ENCODE measurements around the gene SOX6. TPM values are rescaled to one million over a fixed set of nuclear protein-coding genes. Genes with fewer than 3 reads are reported as not detected.
"Not testable (repeated sequence)": the region's sequence is repeated elsewhere in the genome, so short reads cannot be mapped to it uniquely, and the experiment has no call there.

Gene SOX6
- polyA plus RNA-seq, 1 donor, result 22.8 TPM

- no peak for DNase-seq (ENCODE audit: low read depth)
These were observed 206.9 kb downstream of the SOX6 start for GRCh38 chr11:16149476-16149875.

DNA sequence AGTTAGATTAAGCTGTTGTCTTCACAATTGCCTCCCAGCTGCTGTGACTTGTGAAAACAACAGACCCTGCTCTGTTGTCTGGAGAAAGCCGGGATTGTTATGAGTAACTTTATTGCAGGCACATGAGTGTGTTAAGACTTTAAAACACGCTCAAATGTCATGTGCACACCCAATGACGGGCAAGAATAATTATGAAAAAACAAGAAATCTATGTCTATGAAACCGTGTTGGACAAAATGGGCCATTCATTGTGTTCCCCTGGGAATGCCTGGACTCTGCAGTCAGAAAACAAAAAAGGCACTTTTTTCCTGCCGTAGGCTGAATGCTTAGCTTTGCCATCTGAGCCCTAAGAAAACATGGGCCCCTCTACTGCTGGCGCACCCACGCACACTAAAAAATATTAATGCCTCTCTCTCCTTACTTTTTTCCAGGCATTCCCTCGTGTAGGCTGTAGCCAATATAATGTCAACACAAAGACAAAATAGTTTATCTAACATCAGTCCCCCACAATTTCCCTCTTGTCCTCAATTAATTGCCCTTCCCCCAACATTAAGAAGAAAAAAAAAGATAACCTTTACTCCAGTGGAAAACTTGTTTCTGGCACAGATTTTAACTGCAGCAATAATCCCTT is 207.9 kb downstream of the SOX6 start:
- DNase-seq (ENCODE audit: low read depth), result no peak

DNA sequence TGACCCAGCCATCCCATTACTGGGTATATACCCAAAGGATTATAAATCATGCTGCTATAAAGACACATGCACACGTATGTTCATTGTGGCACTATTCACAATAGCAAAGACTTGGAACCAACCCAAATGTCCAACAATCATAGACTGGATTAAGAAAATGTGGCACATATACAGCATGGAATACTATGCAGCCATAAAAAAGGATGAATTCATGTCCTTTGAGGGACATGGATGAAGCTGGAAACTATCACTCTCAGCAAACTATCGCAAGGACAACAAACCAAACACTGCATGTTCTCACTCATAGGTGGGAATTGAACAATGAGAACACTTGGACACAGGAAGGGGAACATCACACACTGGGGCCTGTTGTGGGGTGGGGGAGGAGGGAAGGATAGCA is 209.4 kb downstream of the SOX6 start:
- DNase-seq (ENCODE audit: low read depth), result not testable (repeated sequence)

GRCh38 chr11:16141614-16142013 is 214.7 kb downstream of the SOX6 start:
- not testable (repeated sequence) for DNase-seq (ENCODE audit: low read depth)

DNA sequence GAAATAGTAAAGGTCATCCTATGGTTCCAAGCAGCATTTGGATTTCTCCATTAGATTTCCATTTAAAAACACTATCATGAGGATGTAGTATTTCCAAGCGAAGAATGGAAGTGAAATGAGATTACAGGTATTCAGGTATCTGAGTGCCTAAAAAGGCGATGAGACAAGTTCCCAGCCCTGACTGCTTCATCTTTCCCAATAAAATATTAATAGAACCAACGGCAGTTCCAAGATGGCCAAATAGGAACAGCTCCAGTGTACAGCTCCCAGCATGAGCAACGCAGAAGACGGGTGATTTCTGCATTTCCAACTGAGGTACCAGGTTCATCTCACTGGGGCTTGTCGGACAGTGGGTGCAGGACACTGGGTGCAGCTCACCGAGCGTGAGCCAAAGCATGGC is 215.2 kb downstream of the SOX6 start:
- not testable (repeated sequence) for DNase-seq (ENCODE audit: low read depth)

- DNase-seq (ENCODE audit: low read depth), result no peak
These were observed 219.5 kb downstream of the SOX6 start for GRCh38 chr11:16136792-16137390.

- DNase-seq (ENCODE audit: low read depth), result no peak
These were observed 222.5 kb downstream of the SOX6 start for GRCh38 chr11:16133867-16134266.

- no peak for DNase-seq (ENCODE audit: low read depth)
These were observed 228.6 kb downstream of the SOX6 start for GRCh38 chr11:16127732-16128131.

DNA sequence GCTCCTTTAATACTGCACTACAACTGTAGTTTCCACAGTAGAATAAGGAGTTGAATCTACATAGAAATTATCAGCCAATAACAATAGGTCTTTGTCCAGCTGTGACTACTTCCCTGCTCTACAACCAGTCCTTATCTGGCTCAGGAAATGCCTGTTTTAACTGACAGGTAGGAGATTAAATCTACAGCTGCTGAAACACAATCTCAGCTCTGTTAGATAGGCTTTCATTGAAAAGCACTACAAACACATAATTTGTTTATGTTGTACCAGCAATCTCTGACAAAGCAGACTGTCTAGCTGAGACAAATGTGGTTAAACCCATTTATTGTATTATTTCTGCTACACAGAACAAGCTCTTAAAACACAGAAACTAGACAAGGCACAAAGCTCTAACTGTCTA is 230.0 kb downstream of the SOX6 start:
- DNase-seq (ENCODE audit: low read depth), result no peak

- no peak for DNase-seq (ENCODE audit: low read depth)
These were observed 230.6 kb downstream of the SOX6 start for GRCh38 chr11:16125796-16126195.

- DNase-seq (ENCODE audit: low read depth), result no peak
These were observed 232.0 kb downstream of the SOX6 start for GRCh38 chr11:16124390-16124789.

DNA sequence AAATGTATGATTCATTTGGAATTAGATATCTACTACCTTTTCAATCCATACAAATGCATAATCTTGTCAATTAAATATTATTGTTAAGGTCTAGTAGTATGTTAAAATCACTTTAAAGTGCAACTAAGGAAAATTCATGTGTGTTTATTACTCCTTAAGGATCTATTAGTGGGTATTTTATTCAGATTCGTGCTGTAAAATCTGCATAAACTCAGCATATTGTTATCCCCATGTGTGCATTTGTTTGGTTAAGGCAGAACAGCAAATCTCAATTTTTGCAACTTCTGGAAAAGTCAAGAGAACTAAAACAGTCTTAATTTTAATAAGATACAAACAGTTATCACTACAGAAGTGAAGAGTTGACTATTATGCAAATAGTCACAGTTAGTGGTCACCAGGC is 234.5 kb downstream of the SOX6 start:
- no peak for DNase-seq (ENCODE audit: low read depth)

DNA sequence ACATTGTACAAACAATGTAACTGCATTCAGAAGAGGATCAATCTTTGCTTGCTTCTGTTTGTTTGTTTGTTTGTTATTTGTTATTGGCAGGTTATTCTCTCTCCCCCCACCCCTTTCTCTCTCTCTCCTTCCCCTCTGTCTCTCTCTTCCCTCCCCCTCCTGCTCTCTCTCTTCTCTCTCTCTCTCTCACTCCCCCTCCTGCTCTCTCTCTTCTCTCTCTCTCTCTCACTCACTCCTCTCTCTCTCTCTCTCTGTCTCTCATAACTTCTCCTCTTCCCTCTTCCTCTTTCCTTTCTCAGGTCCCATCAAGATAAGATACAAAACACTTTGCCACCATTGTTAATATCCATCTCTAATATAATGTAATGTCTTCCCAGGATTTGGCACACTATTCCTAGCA is 236.3 kb downstream of the SOX6 start:
- DNase-seq (ENCODE audit: low read depth), result no peak

- DNase-seq (ENCODE audit: low read depth), result no peak
These were observed 238.2 kb downstream of the SOX6 start for GRCh38 chr11:16117989-16118756.

DNA sequence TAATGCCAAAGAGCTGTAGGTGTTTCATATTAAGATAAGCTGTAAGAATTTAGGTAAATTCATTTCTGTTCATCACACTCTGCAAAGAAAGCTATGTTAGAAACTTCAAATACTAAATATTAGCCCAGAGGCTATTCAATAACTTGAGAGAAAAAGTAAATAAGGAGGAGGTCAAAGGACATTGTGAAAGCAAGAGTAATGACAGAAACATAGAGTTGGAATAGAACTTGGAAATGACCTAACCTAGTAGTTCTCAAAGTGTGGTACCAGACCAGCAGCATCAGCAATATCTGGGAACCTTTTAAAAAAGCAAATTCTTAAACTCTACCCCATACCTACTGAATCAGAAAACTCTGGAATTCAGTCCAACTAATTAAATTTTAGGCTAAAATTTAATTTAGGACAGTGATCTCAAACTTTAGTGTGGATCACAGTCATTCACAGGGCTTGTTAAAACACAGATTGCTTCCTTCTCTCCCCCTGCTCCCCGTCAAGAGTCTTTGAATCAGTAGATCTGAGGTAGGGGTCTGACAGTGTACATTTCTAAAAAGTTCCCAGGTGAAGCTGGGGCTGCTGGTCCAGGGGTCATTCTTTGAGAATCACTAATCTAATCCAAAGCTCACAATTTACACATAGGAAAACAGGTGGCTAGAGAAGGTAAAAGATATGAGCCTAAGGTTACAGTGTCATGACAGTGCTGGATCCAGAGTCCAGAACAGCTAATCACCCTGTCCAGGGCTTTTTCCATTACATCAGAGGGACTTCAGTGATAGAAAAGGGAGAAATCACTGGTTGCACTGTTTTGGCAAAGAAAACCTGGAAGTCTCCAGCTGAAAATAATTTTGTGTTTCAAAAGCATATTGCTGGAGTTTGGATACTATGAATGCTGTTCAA is 241.1 kb downstream of the SOX6 start:
- no peak for DNase-seq (ENCODE audit: low read depth)

DNA sequence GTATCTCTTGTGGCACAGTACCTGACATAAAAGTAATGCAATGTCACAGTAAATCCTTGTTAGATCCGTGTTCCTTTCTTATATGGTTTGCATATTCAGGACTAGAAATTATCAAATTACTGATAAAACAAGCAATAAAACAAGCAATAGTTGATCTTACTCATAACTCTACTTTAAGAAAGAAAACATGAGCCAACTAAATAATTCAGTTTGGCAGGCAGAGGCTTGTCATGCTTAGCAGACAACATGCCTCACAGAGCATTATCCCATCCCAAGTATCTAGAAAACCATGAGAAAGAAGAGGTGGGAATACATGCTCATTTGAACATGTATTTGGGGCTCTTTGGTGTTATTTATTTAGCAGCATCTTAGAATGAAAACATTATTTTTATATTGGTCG is 241.9 kb downstream of the SOX6 start:
- DNase-seq (ENCODE audit: low read depth), result no peak

DNA sequence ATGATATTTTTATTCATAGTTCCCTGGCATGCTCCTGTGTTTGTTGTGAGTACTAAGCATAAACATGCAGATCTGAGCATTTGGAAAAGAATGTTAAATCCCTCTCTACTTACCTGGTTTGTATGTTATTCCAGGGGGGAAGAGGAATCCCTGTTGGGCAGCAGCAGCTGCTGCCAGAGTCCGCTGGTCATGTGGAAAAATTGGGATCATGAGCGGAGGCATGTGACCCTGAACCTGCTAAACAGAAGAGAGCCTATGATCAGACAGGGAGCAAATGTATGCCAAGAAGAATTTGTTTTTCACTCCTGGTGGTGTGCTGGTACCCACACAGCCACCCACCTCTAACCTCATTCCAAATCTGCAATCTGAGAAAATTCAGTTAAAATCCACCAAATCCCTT is 244.7 kb downstream of the SOX6 start:
- no peak for DNase-seq (ENCODE audit: low read depth)

DNA sequence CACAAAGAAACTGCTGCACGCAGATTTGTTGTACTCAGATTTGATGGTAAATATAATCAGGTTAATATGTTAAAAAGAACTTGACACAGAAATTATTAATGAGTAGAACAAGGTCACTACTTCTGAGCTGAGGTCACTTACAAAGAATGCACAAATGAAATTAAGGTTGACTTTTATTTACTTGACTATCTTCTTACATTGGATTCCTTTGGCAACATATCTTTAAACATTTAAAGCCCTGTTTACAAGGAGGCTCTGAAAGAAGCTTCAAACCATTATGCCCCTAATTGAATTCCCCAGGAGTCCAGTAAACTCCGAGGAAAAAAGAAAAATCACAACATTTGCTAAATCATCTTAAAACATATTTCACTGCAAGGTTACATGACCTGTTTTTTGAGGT is 245.5 kb downstream of the SOX6 start:
- DNase-seq (ENCODE audit: low read depth), result no peak

- DNase-seq (ENCODE audit: low read depth), result no peak
These were observed 256.9 kb downstream of the SOX6 start for GRCh38 chr11:16099343-16099900.

DNA sequence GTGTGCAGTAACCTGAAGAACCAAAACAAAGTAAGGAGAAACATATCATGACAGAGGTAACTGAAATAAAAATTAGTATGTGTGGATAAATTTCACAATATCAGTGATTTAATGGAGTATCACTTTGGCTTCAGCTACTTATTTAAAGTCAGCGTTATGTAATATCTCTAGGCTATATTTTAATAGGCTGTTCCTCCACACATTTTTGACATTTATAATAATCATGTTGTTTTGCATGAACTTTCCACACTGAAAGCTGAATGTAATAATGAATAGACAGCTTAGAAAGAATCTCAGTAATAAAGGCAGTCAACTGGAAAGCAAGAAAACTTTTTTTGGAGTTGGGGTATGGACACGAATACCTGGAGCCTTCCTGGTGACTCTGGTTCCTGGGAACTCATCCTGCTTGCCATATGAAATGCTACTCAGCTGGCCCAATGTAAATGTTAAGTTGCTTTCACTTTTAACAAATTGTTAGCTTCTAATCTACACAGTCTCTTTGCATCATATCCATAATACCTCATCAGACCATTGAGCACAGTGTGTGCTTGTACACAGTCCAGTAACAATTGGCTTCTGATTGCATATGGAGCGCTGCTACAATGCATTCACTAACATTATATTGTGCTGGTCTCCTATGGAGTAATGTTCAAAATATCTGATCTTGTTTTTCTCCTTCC is 257.7 kb downstream of the SOX6 start:
- DNase-seq (ENCODE audit: low read depth), result no peak

DNA sequence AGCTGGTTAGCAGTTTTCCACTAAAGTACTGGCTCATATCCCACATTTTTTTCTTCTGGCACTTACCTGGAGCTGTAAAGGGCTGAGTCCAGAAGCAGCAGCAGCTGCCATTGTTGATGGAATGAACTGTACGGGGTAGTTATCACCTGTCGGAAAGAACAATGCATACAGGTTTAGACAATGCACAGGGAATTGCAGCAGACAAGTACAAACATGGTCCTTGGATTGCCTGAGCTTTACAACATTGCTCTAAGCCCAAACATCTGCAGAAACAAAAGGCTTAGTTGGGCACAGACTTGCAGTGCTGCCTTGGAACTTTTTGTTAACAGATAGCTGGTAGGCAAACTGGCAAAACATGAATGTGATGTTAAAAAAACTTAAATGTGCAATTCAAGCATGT is 258.8 kb downstream of the SOX6 start:
- no peak for DNase-seq (ENCODE audit: low read depth)

Data from forelimb muscle (tissue), 1 donor.